NB4 (cell line): ENCODE measurements around the gene TMEM150B.

Source experiments
- CTCF ChIP-seq: IDR thresholded peaks from one replicate; pipeline ENCODE4 v1.5.1; 2012; ENCODE audit warnings: low read depth, low read length
- MAX ChIP-seq: IDR thresholded peaks from 2 replicates; pipeline ENCODE4 v1.6.1; 2011; ENCODE audit warnings: low read depth, low read length
- MYC ChIP-seq: IDR thresholded peaks from 2 replicates; pipeline ENCODE4 v1.6.1; 2011; ENCODE audit warnings: low read depth, low read length
- POLR2A ChIP-seq: IDR thresholded peaks from 2 replicates; pipeline ENCODE4 v1.6.1; 2011; ENCODE audit warnings: mild to moderate bottlenecking; ENCODE audit not compliant: insufficient read length; ENCODE audit errors: extremely low read depth

- TF ChIP-seq CTCF (no peak), POLR2A (no peak), MAX (no peak), MYC (no peak)
These were observed 9.1 kb downstream of the TMEM150B start for GRCh38 chr19:55315956-55316525.
